GM10248 (cell line): ENCODE measurements around the gene CTTNBP2NL.

Experiments
- CTCF ChIA-PET: fragments of 300-600 bp; sonication (Branson Sonifier 250); formaldehyde crosslinking; extraction: SDS; loops from one replicate; lab custom pipeline; 2021; ENCODE audit warnings: antibody characterized with exemption; lab: Yijun Ruan, JAX
- POLR2A ChIA-PET: fragments of 350-650 bp; sonication (Branson Sonifier 250); formaldehyde crosslinking; extraction: SDS; loops from one replicate; lab custom pipeline; 2020; ENCODE audit warnings: antibody characterized with exemption; lab: Yijun Ruan, JAX
- DNase-seq: peaks from one replicate; pipeline ENCODE4 v3.0.0; 2012; ENCODE audit errors: extremely low spot score
- CTCF ChIP-seq: IDR thresholded peaks from 2 replicates; pipeline ENCODE4 v1.5.1; 2012; ENCODE audit warnings: mild to moderate bottlenecking, low read depth; ENCODE audit errors: extremely low read depth, missing control alignments, control extremely low read depth

Gene CTTNBP2NL

GRCh38 chr1:112373806-112374205 is 22.2 kb upstream of the CTTNBP2NL start:
- POLR2A ChIA-PET: no interaction called here
- CTCF ChIA-PET: interaction anchor here (0.9 to 9.7 kb wide), 3 partner anchors 17 to 334 kb away, joined by 4 to 104 read pairs (median 4); no protein-coding TSS in a partner anchor

GRCh38 chr1:112375701-112376100 is 20.3 kb upstream of the CTTNBP2NL start:
- ChIA-PET CTCF (no interaction called here), POLR2A (no interaction called here)
- no peak for TF ChIP-seq CTCF
- DNase-seq: no peak

More at GRCh38 chr1:112373806-112374205, 22.2 kb upstream of the CTTNBP2NL start:
- no peak for DNase-seq
- TF ChIP-seq CTCF: no peak

GRCh38 chr1:112380356-112380755 is 15.7 kb upstream of the CTTNBP2NL start:
- CTCF ChIA-PET: interaction anchor here (1.1 to 2.9 kb wide), 4 partner anchors 10 to 329 kb away, joined by 3 to 29 read pairs (median 10); no protein-coding TSS in a partner anchor
- no peak for TF ChIP-seq CTCF
- no peak for DNase-seq
- POLR2A ChIA-PET: no interaction called here

- ChIA-PET POLR2A (no interaction called here), CTCF (interaction anchor here (1.0 to 2.9 kb wide), 6 partner anchors 9 to 328 kb away, joined by 3 to 29 read pairs (median 4); no protein-coding TSS in a partner anchor)
- DNase-seq: no peak
- TF ChIP-seq CTCF: no peak
Measured at GRCh38 chr1:112381324-112382076, 14.5 kb upstream of the CTTNBP2NL start.

GRCh38 chr1:112383759-112384370 is 12.1 kb upstream of the CTTNBP2NL start:
- no peak for DNase-seq
- CTCF ChIA-PET: interaction anchor here (2.6 kb wide), 1 partner anchor 14 kb away, joined by 9 read pairs; no protein-coding TSS in a partner anchor
- TF ChIP-seq CTCF: no peak
- POLR2A ChIA-PET: no interaction called here

GRCh38 chr1:112386024-112386723 is 9.8 kb upstream of the CTTNBP2NL start:
- CTCF ChIA-PET: interaction anchor here (0.7 to 1.3 kb wide), 5 partner anchors 15 to 330 kb away, joined by 3 to 5 read pairs (median 3); no protein-coding TSS in a partner anchor
- no peak for TF ChIP-seq CTCF
- POLR2A ChIA-PET: no interaction called here
- no peak for DNase-seq
